GM18511 (cell line): ENCODE data around the gene NFILZ.

Source experiments
- ATAC-seq: cut with Tn5 transposase; IDR thresholded peaks from one replicate; pipeline ENCODE4 v1.9.1; 2021; ENCODE audit warnings: mild to moderate bottlenecking, moderate library complexity; ENCODE audit not compliant: unreplicated experiment

The NFILZ gene

GRCh38 chr19:8641221-8641907 is 10.9 kb downstream of the NFILZ start:
- ATAC-seq = no peak

GRCh38 chr19:8641908-8642547 is 11.6 kb downstream of the NFILZ start:
- ATAC-seq = no peak

- ATAC-seq = no peak
Observed at GRCh38 chr19:8642561-8642960, 12.1 kb downstream of the NFILZ start.

GRCh38 chr19:8643860-8644653 is 13.6 kb downstream of the NFILZ start:
- ATAC-seq = no peak

GRCh38 chr19:8648240-8648639 is 17.8 kb downstream of the NFILZ start:
- no peak for ATAC-seq

GRCh38 chr19:8654591-8655339 is 24.3 kb downstream of the NFILZ start:
- no peak for ATAC-seq

GRCh38 chr19:8655340-8655709 is 24.9 kb downstream of the NFILZ start:
- ATAC-seq = no peak

GRCh38 chr19:8657869-8658268 is 27.4 kb downstream of the NFILZ start:
- ATAC-seq = no peak

GRCh38 chr19:8659905-8660304 is 29.5 kb downstream of the NFILZ start:
- no peak for ATAC-seq

GRCh38 chr19:8662263-8662662 is 31.8 kb downstream of the NFILZ start:
- no peak for ATAC-seq

- ATAC-seq = no peak
Observed at GRCh38 chr19:8663920-8664670, 33.7 kb downstream of the NFILZ start.

- ATAC-seq = no peak
Observed at GRCh38 chr19:8664671-8665057, 34.2 kb downstream of the NFILZ start.

GRCh38 chr19:8665468-8666213 is 35.2 kb downstream of the NFILZ start:
- ATAC-seq = no peak

- no peak for ATAC-seq
Observed at GRCh38 chr19:8666814-8667405, 36.5 kb downstream of the NFILZ start.

GRCh38 chr19:8673276-8673891 is 43.0 kb downstream of the NFILZ start:
- no peak for ATAC-seq

- no peak for ATAC-seq
Observed at GRCh38 chr19:8675066-8675465, 44.6 kb downstream of the NFILZ start.

- no peak for ATAC-seq
Observed at GRCh38 chr19:8678244-8678807, 47.9 kb downstream of the NFILZ start.
